OCI-LY1 (cell line): ENCODE data around the gene ZBTB3.
"Not testable (repeated sequence)": the region's sequence is repeated elsewhere in the genome, so short reads cannot be mapped to it uniquely, and the experiment has no call there.

Experiments used
- H2AFZ ChIP-seq: fragments of 200-600 bp; sonication (generic), shearing (Covaris generic); 2 replicates; pipeline ENCODE4 v1.6.0; 2014; ENCODE audit warnings: antibody characterized with exemption, mild to moderate bottlenecking, low read length
- H3F3A ChIP-seq: fragments of 200-600 bp; sonication (generic), shearing (Covaris generic); 2 replicates; pipeline ENCODE4 v1.6.0; 2014; ENCODE audit warnings: mild to moderate bottlenecking, antibody characterized with exemption, low read length, moderate library complexity; ENCODE audit not compliant: insufficient read depth
- H3K27ac ChIP-seq: fragments of 200-600 bp; sonication (generic); 2 replicates; pipeline ENCODE4 v1.5.1; 2014; ENCODE audit warnings: low read length, mixed run types, mild to moderate bottlenecking, low read depth; ENCODE audit not compliant: poor library complexity, severe bottlenecking
- H3K27me3 ChIP-seq: fragments of 200-600 bp; sonication (generic); 2 replicates; pipeline ENCODE4 v1.6.0; 2014; ENCODE audit warnings: antibody characterized with exemption, mild to moderate bottlenecking, low read length, moderate library complexity; ENCODE audit not compliant: insufficient read depth
- H3K36me3 ChIP-seq: fragments of 200-600 bp; sonication (generic); 2 replicates; pipeline ENCODE4 v1.6.1; 2014; ENCODE audit warnings: mild to moderate bottlenecking, antibody characterized with exemption, low read length, moderate library complexity, mixed read lengths; ENCODE audit not compliant: insufficient read depth
- H3K4me1 ChIP-seq: fragments of 200-600 bp; sonication (generic); 2 replicates; pipeline ENCODE4 v1.5.1; 2014; ENCODE audit warnings: mild to moderate bottlenecking, low read length, moderate library complexity; ENCODE audit not compliant: insufficient read depth, severe bottlenecking
- H3K4me2 ChIP-seq: fragments of 200-600 bp; sonication (generic), shearing (Covaris generic); 2 replicates; pipeline ENCODE4 v1.6.1; 2014; ENCODE audit warnings: low read length
- H3K4me3 ChIP-seq: fragments of 200-600 bp; sonication (generic); 2 replicates; pipeline ENCODE4 v1.5.1; 2014; ENCODE audit warnings: low read length, low read depth, mild to moderate bottlenecking, mixed read lengths; ENCODE audit not compliant: poor library complexity, severe bottlenecking
- H3K79me2 ChIP-seq: fragments of 200-600 bp; shearing (Covaris generic); 2 replicates; pipeline ENCODE4 v1.6.1; 2016; ENCODE audit warnings: mixed run types, low read length, mixed read lengths; ENCODE audit not compliant: insufficient read depth
- H3K9ac ChIP-seq: fragments of 200-600 bp; sonication (generic), shearing (Covaris generic); 2 replicates; pipeline ENCODE4 v1.6.1; 2014; ENCODE audit warnings: mild to moderate bottlenecking, low read length, mixed read lengths
- H3K9me2 ChIP-seq: fragments of 200-600 bp; sonication (generic), shearing (Covaris generic); 2 replicates; pipeline ENCODE4 v1.6.1; 2014; ENCODE audit warnings: low read depth, mild to moderate bottlenecking, low read length, mixed read lengths
- H3K9me3 ChIP-seq: fragments of 200-600 bp; shearing (Covaris generic); 2 replicates; pipeline ENCODE4 v1.6.1; 2014; ENCODE audit warnings: low read length, mixed read lengths
- H4K20me1 ChIP-seq: fragments of 200-600 bp; sonication (generic), shearing (Covaris generic); 2 replicates; pipeline ENCODE4 v1.6.0; 2016; ENCODE audit warnings: mild to moderate bottlenecking, low read length; ENCODE audit not compliant: insufficient read depth
- EZH2 ChIP-seq: fragments of 200-600 bp; sonication (generic), shearing (Covaris generic); IDR thresholded peaks from 2 replicates; pipeline ENCODE4 v1.8.0; 2017; ENCODE audit warnings: borderline replicate concordance, mixed run types, mild to moderate bottlenecking, antibody characterized with exemption, low read length, moderate library complexity, mixed read lengths
- TF ChIP-seq, protein P1 (sequence below): fragments of 200-600 bp; sonication (generic), shearing (Covaris generic); IDR thresholded peaks from 2 replicates; pipeline ENCODE4 v1.5.1; 2017; ENCODE audit warnings: mild to moderate bottlenecking, antibody characterized with exemption, low read length, moderate library complexity, mixed read lengths

Gene ZBTB3

DNA sequence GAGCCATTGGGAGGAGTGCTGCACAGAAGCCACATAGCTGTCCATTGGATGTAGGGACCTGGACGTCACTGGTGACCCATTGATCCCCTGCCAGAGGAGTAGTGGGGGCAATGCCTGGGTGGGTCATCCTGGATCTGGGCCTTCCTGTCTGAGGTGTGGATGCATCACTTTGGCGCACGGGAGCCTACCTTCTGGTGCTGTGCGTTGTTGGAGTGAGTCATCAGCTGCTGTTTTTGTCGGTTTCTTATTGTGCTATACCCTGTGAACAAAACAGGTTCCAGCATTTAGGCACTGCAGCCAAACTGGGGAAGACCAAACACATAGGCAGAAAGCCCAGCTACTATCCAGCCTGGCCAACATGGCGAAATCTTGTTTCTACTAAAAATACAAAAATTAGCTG, 20.4 kb upstream of the ZBTB3 start:
- H3K9me3 ChIP-seq: no peaks in the 10 kb centered on the region
- H3K27me3 ChIP-seq: no peaks in the 10 kb centered on the region
- H4K20me1 ChIP-seq: no peaks in the 10 kb centered on the region
- no peak overlapping the region for H3K9ac ChIP-seq
- H3F3A ChIP-seq: no peaks in the 10 kb centered on the region
- no peak overlapping the region for H3K4me3 ChIP-seq
- H3K4me2 ChIP-seq: no peak overlapping the region
- H2AFZ ChIP-seq: no peak overlapping the region
- H3K9me2 ChIP-seq: no peaks in the 10 kb centered on the region
- H3K36me3 ChIP-seq: peaks cover 14% of the 10 kb centered on the region; the same call in 1 of the 2 replicates
- peaks cover 25% of the 10 kb centered on the region for H3K4me1 ChIP-seq
- no peak for TF ChIP-seq EZH2
- TF ChIP-seq, protein P1, sequence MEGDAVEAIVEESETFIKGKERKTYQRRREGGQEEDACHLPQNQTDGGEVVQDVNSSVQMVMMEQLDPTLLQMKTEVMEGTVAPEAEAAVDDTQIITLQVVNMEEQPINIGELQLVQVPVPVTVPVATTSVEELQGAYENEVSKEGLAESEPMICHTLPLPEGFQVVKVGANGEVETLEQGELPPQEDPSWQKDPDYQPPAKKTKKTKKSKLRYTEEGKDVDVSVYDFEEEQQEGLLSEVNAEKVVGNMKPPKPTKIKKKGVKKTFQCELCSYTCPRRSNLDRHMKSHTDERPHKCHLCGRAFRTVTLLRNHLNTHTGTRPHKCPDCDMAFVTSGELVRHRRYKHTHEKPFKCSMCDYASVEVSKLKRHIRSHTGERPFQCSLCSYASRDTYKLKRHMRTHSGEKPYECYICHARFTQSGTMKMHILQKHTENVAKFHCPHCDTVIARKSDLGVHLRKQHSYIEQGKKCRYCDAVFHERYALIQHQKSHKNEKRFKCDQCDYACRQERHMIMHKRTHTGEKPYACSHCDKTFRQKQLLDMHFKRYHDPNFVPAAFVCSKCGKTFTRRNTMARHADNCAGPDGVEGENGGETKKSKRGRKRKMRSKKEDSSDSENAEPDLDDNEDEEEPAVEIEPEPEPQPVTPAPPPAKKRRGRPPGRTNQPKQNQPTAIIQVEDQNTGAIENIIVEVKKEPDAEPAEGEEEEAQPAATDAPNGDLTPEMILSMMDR: no peak
- H3K79me2 ChIP-seq: no peaks in the 10 kb centered on the region
- no peak overlapping the region for H3K27ac ChIP-seq

DNA sequence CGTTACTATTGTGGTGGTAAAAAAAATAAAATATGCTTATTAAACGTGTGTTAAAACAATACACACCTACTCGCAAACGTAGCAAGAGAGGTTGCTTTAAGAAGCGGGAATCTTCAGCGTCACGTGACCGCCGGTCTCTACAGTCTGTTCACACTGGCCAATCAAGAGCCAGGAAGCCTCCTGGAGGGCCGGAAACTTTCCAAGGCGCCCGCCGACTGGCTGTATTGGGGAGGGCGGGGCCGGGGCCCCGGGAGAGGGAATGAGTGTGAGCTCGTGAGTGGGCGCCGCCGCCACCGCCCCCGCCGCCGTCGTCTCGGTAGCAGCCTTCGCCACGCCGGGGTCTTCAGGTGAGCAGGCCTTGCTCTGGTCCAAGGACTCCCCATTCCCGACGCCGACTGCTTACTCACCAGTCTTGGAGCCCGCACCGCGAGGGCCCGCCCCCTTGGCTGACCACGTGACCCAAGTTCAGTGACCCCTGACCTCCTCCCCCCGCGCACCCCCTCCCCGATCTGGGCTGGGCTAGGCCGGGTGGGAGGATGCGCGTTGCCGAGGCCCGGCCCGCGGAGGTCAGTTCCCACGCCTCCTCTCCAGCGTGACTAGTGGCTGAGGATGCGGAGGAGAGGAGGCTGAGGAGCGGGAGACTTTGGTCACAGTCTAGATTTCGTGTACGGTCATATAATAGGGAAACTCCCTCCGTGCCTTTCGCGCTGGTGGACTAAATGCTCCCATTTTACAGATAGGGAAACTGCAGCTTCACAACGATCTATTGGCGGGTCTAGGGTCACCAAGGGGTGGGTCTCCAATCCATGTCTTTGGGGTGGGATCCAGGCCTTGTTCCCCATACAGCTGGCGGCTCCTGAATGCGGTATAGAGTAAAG, 17.4 kb upstream of the ZBTB3 start, which contains the start of gene TAF6L:
TSS of gene TAF6L (plus strand) at position 253 of the 878 bp plus-strand sequence. CDS start 4,388 bp downstream, outside the sequence.
- peak within 1 kb of the TSS; percentile 99 for H3K4me2 ChIP-seq
- H3K27ac ChIP-seq: peak within 1 kb of the TSS; percentile 90
- TF ChIP-seq, protein P1: no peak
- no peak for TF ChIP-seq EZH2
- peaks cover 17% of the 10 kb centered on the region; the same call in 1 of the 2 replicates for H3K36me3 ChIP-seq
- no peaks in the 10 kb centered on the region for H3K27me3 ChIP-seq
- H4K20me1 ChIP-seq: no peaks in the 10 kb centered on the region
- peak within 1 kb of the TSS; percentile 86 for H3K9ac ChIP-seq
- no peaks in the 10 kb centered on the region for H3F3A ChIP-seq
- H3K4me3 ChIP-seq: peak within 1 kb of the TSS; percentile 95
- H3K9me2 ChIP-seq: no peaks in the 10 kb centered on the region
- peaks cover 25% of the 10 kb centered on the region for H3K4me1 ChIP-seq
- no peaks in the 10 kb centered on the region for H3K79me2 ChIP-seq
- H3K9me3 ChIP-seq: no peaks in the 10 kb centered on the region
- H2AFZ ChIP-seq: peak within 1 kb of the TSS; percentile 58

DNA sequence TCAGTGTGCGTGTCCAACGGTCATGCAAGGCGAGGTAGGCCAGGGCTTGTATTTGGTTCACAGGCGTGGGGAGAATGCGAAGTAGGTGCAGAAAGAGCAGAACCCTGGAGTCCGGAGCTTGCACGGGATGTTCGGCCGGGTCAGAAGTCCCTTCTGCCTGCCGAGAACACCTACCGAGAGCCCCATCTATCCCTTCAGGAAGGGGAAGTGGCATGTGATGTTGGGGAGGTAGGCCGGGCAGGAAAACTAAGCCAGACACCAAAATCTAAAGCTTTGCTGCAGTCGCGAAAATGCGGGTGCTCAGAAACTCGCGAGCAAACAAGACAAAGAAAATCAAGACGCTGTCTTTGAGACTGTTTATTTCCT, 16.8 kb upstream of the ZBTB3 start:
- Histone ChIP-seq H2AFZ (peak overlapping the region; percentile 58), H3K9me2 (no peaks in the 10 kb centered on the region), H3K36me3 (peaks cover 17% of the 10 kb centered on the region; the same call in 1 of the 2 replicates), H3K4me1 (peaks cover 25% of the 10 kb centered on the region), H3K79me2 (no peaks in the 10 kb centered on the region), H3K9me3 (no peaks in the 10 kb centered on the region), H3K27me3 (no peaks in the 10 kb centered on the region), H4K20me1 (no peaks in the 10 kb centered on the region), H3F3A (no peaks in the 10 kb centered on the region), H3K9ac (peak overlapping the region; percentile 86), H3K27ac (peak overlapping the region; percentile 90), H3K4me2 (peak overlapping the region; percentile 99), H3K4me3 (peak overlapping the region; percentile 95)
- TF ChIP-seq, protein P1: no peak
- TF ChIP-seq EZH2: no peak

DNA sequence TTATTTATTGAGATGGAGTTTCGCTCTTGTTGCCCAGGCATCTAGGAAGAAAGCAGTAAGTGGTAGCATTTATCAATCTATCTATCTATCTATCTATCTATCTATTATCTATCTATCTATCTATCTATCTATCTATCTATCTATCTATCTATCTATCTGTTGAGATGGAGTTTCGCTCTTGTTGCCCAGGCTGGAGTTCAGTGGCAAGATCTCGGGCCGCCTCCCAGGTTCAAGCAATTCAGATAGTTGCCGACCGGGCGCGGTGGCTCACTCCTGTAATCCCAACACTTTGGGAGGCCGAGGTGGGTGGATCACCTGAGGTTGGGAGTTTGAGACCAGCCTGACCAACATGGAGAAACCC, 6.9 kb upstream of the ZBTB3 start:
- H3K27me3 ChIP-seq, H3K27ac ChIP-seq, H3K9me2 ChIP-seq, H3K36me3 ChIP-seq, H2AFZ ChIP-seq, H3K79me2 ChIP-seq, H3F3A ChIP-seq, H3K9me3 ChIP-seq, H4K20me1 ChIP-seq: not testable (repeated sequence)
- H3K4me2 ChIP-seq: peak overlapping the region; percentile 96
- peak overlapping the region; percentile 47; the same call in 1 of the 2 replicates for H3K9ac ChIP-seq
- peak overlapping the region; percentile 92 for H3K4me3 ChIP-seq
- peaks cover 13% of the 10 kb centered on the region for H3K4me1 ChIP-seq
